ENCODE results near the gene SEMA3F.

The SEMA3F gene

GRCh38 chr3:50185230-50185629, 30.1 kb downstream of the SEMA3F start:
- FAIRE-seq (no peak), DNase-seq (ENCODE audit: insufficient read length, low spot score) (no peak)
- TF ChIP-seq TAF1 (IDR thresholded peaks at IDR 0.05; ENCODE audit: low read depth, low read length) (no peak), PAX5 (IDR thresholded peaks at IDR 0.05; ENCODE audit: insufficient read depth, low read length, severe bottlenecking) (no peak), POLR2A (IDR thresholded peaks at IDR 0.05; ENCODE audit: low read depth, low read length) (no peak), SPI1 (IDR thresholded peaks at IDR 0.05; ENCODE audit: low read depth, low read length) (no peak), POLR2AphosphoS5 (IDR thresholded peaks at IDR 0.05; ENCODE audit: low read depth, low read length) (no peak), POU2F2 (IDR thresholded peaks at IDR 0.05; ENCODE audit: low read depth, low read length) (no peak)

DNA sequence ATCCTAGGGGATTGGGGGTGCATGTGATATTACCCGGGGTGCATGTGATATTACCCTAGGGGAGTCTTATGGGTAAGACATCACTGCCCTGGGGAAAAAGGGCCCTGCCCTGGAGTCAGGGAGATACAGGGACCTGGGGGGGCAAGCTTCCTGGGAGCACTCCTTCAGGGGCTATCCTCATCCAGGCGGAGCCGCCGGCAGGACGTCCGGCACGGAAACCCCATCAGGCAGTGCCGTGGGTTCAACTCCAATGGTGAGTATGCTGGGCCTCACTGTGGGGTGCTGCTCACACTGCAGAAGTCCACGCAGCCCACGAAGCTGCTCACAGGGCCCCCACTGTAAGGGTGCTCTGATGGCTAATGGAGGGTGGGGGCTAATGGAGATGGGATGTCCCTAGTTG, 31.0 kb downstream of the SEMA3F start:
- FAIRE-seq (no peak), DNase-seq (ENCODE audit: insufficient read length, low spot score) (no peak)
- TF ChIP-seq TAF1 (IDR thresholded peaks at IDR 0.05; ENCODE audit: low read depth, low read length) (no peak), SPI1 (IDR thresholded peaks at IDR 0.05; ENCODE audit: low read depth, low read length) (no peak), POLR2A (IDR thresholded peaks at IDR 0.05; ENCODE audit: low read depth, low read length) (no peak), POU2F2 (IDR thresholded peaks at IDR 0.05; ENCODE audit: low read depth, low read length) (no peak), POLR2AphosphoS5 (IDR thresholded peaks at IDR 0.05; ENCODE audit: low read depth, low read length) (no peak), PAX5 (IDR thresholded peaks at IDR 0.05; ENCODE audit: insufficient read depth, low read length, severe bottlenecking) (no peak)

- FAIRE-seq, result no peak
- no peak for DNase-seq (ENCODE audit: insufficient read length, low spot score)
- TF ChIP-seq PAX5 (IDR thresholded peaks at IDR 0.05; ENCODE audit: insufficient read depth, low read length, severe bottlenecking) (no peak), POU2F2 (IDR thresholded peaks at IDR 0.05; ENCODE audit: low read depth, low read length) (no peak), POLR2A (IDR thresholded peaks at IDR 0.05; ENCODE audit: low read depth, low read length) (no peak), TAF1 (IDR thresholded peaks at IDR 0.05; ENCODE audit: low read depth, low read length) (no peak), POLR2AphosphoS5 (IDR thresholded peaks at IDR 0.05; ENCODE audit: low read depth, low read length) (no peak), SPI1 (IDR thresholded peaks at IDR 0.05; ENCODE audit: low read depth, low read length) (no peak)
Measured at GRCh38 chr3:50187750-50188149, 32.6 kb downstream of the SEMA3F start.

DNA sequence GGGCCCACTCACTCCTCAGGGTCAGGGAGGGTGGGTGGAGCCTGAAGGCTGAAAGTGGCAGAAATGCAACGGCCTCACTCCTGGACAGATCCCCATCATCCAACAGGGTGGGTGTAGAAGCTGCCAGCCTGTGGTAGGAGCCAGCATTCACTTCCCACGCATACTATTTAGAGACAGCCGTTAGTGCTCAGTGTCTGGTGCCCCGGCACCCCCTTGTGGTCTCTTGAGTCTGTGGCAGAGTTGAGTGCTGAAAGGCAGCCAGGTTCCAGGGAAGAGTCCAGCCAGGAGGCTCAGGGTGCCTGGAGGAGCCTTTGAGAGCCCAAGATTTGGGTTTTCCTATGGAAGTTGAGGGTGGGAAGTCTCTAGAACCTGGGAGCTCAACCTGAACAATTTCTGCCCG, 34.1 kb downstream of the SEMA3F start:
- DNase-seq (ENCODE audit: insufficient read length, low spot score) (no peak), FAIRE-seq (peak; percentile 56)
- TF ChIP-seq POLR2AphosphoS5 (IDR thresholded peaks at IDR 0.05; ENCODE audit: low read depth, low read length) (no peak), PAX5 (IDR thresholded peaks at IDR 0.05; ENCODE audit: insufficient read depth, low read length, severe bottlenecking) (no peak), POLR2A (IDR thresholded peaks at IDR 0.05; ENCODE audit: low read depth, low read length) (no peak), SPI1 (IDR thresholded peaks at IDR 0.05; ENCODE audit: low read depth, low read length) (no peak), TAF1 (IDR thresholded peaks at IDR 0.05; ENCODE audit: low read depth, low read length) (no peak), POU2F2 (IDR thresholded peaks at IDR 0.05; ENCODE audit: low read depth, low read length) (no peak)

GRCh38 chr3:50189989-50190388, 34.9 kb downstream of the SEMA3F start:
- FAIRE-seq (no peak), DNase-seq (ENCODE audit: insufficient read length, low spot score) (no peak)
- TF ChIP-seq POLR2A (IDR thresholded peaks at IDR 0.05; ENCODE audit: low read depth, low read length) (no peak), PAX5 (IDR thresholded peaks at IDR 0.05; ENCODE audit: insufficient read depth, low read length, severe bottlenecking) (no peak), TAF1 (IDR thresholded peaks at IDR 0.05; ENCODE audit: low read depth, low read length) (no peak), POU2F2 (IDR thresholded peaks at IDR 0.05; ENCODE audit: low read depth, low read length) (no peak), POLR2AphosphoS5 (IDR thresholded peaks at IDR 0.05; ENCODE audit: low read depth, low read length) (no peak), SPI1 (IDR thresholded peaks at IDR 0.05; ENCODE audit: low read depth, low read length) (no peak)

DNA sequence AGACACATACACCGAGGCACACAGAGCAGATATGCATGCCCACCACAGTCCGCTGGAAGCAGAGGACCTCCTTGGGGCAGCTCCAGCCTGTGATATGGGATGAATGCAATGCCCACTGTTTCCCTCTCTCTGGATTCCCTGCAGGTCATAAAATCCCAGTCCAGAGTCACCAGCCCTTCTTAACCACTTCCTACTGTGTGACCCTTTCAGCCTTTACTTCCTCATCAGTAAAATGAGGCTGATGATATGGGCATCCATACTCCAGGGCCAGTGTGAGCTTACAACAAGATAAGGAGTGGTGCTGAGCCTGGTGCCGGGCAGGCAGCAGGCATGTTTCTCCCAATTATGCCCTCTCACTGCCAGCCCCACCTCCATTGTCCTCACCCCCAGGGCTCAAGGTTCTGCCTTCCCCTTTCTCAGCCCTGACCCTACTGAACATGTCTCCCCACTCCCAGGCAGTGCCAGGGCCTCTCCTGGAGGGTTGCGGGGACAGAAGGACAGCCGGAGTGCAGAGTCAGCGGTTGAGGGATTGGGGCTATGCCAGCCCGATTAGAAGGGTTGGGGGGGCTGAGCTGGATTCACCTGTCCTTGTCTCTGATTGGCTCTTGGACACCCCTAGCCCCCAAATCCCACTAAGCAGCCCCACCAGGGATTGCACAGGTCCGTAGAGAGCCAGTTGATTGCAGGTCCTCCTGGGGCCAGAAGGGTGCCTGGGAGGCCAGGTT, 36.0 kb downstream of the SEMA3F start, which contains the start of gene GNAT1:
Gene GNAT1, plus strand, starts transcription at position 675 of the 725 bp plus-strand sequence. CDS start 116 bp downstream, outside the sequence.
- FAIRE-seq (no peak), DNase-seq (ENCODE audit: insufficient read length, low spot score) (no peak)
- TF ChIP-seq SPI1 (IDR thresholded peaks at IDR 0.05; ENCODE audit: low read depth, low read length), result no peak
- TF ChIP-seq PAX5 (IDR thresholded peaks at IDR 0.05; ENCODE audit: insufficient read depth, low read length, severe bottlenecking), result no peak
- no peak for TF ChIP-seq POU2F2 (IDR thresholded peaks at IDR 0.05; ENCODE audit: low read depth, low read length)
- no peak for TF ChIP-seq POLR2A (IDR thresholded peaks at IDR 0.05; ENCODE audit: low read depth, low read length)
- TF ChIP-seq TAF1 (IDR thresholded peaks at IDR 0.05; ENCODE audit: low read depth, low read length), result no peak
- no peak for TF ChIP-seq POLR2AphosphoS5 (IDR thresholded peaks at IDR 0.05; ENCODE audit: low read depth, low read length)

DNA sequence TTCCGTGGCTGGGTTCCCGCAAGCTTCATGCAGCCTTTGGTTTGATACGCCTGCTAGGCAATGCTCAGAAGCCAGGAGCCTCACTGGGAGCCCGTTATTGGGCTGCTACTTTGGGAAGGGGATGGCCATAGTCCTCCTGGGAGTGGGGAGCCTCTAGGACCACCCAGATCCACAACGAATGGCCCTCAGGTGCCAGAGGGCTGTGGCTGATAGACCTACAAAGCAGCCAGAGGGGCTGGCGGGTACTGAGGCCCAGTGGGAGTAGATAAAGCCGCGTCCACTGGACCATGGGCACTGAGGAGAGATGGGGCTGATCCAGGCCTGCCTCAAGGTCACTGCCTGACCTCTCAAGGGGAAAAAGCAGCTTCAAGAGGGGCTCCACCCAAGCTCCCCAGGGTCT, 37.0 kb downstream of the SEMA3F start:
- DNase-seq (ENCODE audit: insufficient read length, low spot score) (no peak), FAIRE-seq (no peak)
- TF ChIP-seq POLR2A (IDR thresholded peaks at IDR 0.05; ENCODE audit: low read depth, low read length) (no peak), SPI1 (IDR thresholded peaks at IDR 0.05; ENCODE audit: low read depth, low read length) (no peak), POLR2AphosphoS5 (IDR thresholded peaks at IDR 0.05; ENCODE audit: low read depth, low read length) (no peak), TAF1 (IDR thresholded peaks at IDR 0.05; ENCODE audit: low read depth, low read length) (no peak), PAX5 (IDR thresholded peaks at IDR 0.05; ENCODE audit: insufficient read depth, low read length, severe bottlenecking) (no peak), POU2F2 (IDR thresholded peaks at IDR 0.05; ENCODE audit: low read depth, low read length) (no peak)

GRCh38 chr3:50192689-50193141, 37.6 kb downstream of the SEMA3F start:
- DNase-seq (ENCODE audit: insufficient read length, low spot score) (peak; percentile 79), FAIRE-seq (peak; percentile 88)
- no peak for TF ChIP-seq SPI1 (IDR thresholded peaks at IDR 0.05; ENCODE audit: low read depth, low read length)
- TF ChIP-seq POLR2A (IDR thresholded peaks at IDR 0.05; ENCODE audit: low read depth, low read length), result no peak
- TF ChIP-seq POLR2AphosphoS5 (IDR thresholded peaks at IDR 0.05; ENCODE audit: low read depth, low read length), result no peak
- no peak for TF ChIP-seq PAX5 (IDR thresholded peaks at IDR 0.05; ENCODE audit: insufficient read depth, low read length, severe bottlenecking)
- TF ChIP-seq POU2F2 (IDR thresholded peaks at IDR 0.05; ENCODE audit: low read depth, low read length), result peak; percentile 62; the same call in 1 of the 2 replicates

DNA sequence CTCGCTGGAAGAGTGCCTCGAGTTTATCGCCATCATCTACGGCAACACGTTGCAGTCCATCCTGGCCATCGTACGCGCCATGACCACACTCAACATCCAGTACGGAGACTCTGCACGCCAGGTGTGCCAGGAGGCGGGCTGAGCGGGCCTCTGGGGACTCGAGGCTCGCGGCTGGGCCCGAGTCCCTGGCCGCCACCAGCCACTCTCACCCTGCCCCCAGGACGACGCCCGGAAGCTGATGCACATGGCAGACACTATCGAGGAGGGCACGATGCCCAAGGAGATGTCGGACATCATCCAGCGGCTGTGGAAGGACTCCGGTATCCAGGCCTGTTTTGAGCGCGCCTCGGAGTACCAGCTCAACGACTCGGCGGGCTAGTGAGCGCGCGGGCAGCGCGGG, 38.2 kb downstream of the SEMA3F start:
- TF ChIP-seq TAF1 (IDR thresholded peaks at IDR 0.05; ENCODE audit: low read depth, low read length) (no peak), POLR2A (IDR thresholded peaks at IDR 0.05; ENCODE audit: low read depth, low read length) (no peak), PAX5 (IDR thresholded peaks at IDR 0.05; ENCODE audit: insufficient read depth, low read length, severe bottlenecking) (no peak), POLR2AphosphoS5 (IDR thresholded peaks at IDR 0.05; ENCODE audit: low read depth, low read length) (no peak), POU2F2 (IDR thresholded peaks at IDR 0.05; ENCODE audit: low read depth, low read length) (no peak), SPI1 (IDR thresholded peaks at IDR 0.05; ENCODE audit: low read depth, low read length) (no peak)
- FAIRE-seq (no peak), DNase-seq (ENCODE audit: insufficient read length, low spot score) (no peak)

Measured in GM12891 (cell line).